Smooth muscle cell (in vitro differentiated cells): Measurements from ENCODE around the gene NPLOC4. TPM values are rescaled to one million over a fixed set of nuclear protein-coding genes. Genes with fewer than 3 reads are reported as not detected.

Source experiments
- DNase-seq: peaks from one replicate; lab custom pipeline; 2025; ENCODE audit not compliant: unreplicated experiment; lab: John Stamatoyannopoulos, UW
- H2AFZ ChIP-seq: fragments of 200-600 bp; sonication (generic); 2 replicates; pipeline ENCODE4 v1.6.0; 2016; ENCODE audit warnings: antibody characterized with exemption, low read depth, mild to moderate bottlenecking
- H3F3A ChIP-seq: fragments of 200-600 bp; sonication (generic); 2 replicates; pipeline ENCODE4 v1.6.0; 2017; ENCODE audit warnings: antibody characterized with exemption, low read depth
- H3K27ac ChIP-seq: fragments of 200-600 bp; sonication (generic); 2 replicates; pipeline ENCODE4 v1.5.1; 2016; ENCODE audit warnings: low read depth, mild to moderate bottlenecking
- H3K27me3 ChIP-seq: fragments of 200-600 bp; sonication (generic); 2 replicates; pipeline ENCODE4 v1.6.1; 2016; ENCODE audit warnings: low read depth, mild to moderate bottlenecking
- H3K36me3 ChIP-seq: fragments of 200-600 bp; sonication (generic); 2 replicates; pipeline ENCODE4 v1.5.1; 2016; ENCODE audit warnings: low read depth
- H3K4me1 ChIP-seq: fragments of 200-600 bp; sonication (generic); 2 replicates; pipeline ENCODE4 v1.5.1; 2016; ENCODE audit warnings: low read depth
- H3K4me2 ChIP-seq: fragments of 200-600 bp; sonication (generic); 2 replicates; pipeline ENCODE4 v1.6.0; 2016; ENCODE audit warnings: mild to moderate bottlenecking
- H3K4me3 ChIP-seq: fragments of 200-600 bp; sonication (generic); 2 replicates; pipeline ENCODE4 v1.5.1; 2016; ENCODE audit warnings: mild to moderate bottlenecking
- H3K79me2 ChIP-seq: fragments of 200-600 bp; sonication (generic); 2 replicates; pipeline ENCODE4 v1.6.0; 2016; ENCODE audit warnings: low read depth, mild to moderate bottlenecking
- H3K9ac ChIP-seq: fragments of 200-600 bp; sonication (generic); 2 replicates; pipeline ENCODE4 v1.6.0; 2016; ENCODE audit warnings: low read depth
- H3K9me3 ChIP-seq: fragments of 200-600 bp; sonication (generic); replicated peaks from 2 replicates; pipeline ENCODE4 v1.5.1; 2016; ENCODE audit warnings: low read depth
- H4K20me1 ChIP-seq: fragments of 200-600 bp; sonication (generic); 2 replicates; pipeline ENCODE4 v1.6.0; 2016; ENCODE audit warnings: low read depth
- CTCF ChIP-seq: fragments of 200-600 bp; sonication (generic); IDR thresholded peaks from 2 replicates; pipeline ENCODE4 v1.5.1; 2017; ENCODE audit warnings: borderline replicate concordance, mild to moderate bottlenecking, antibody characterized with exemption; ENCODE audit not compliant: insufficient read depth, poor library complexity, severe bottlenecking
- WGBS: methylation state at CpG from one replicate; pipeline ENCODE4 v1.1.7; 2016; ENCODE audit warnings: low lambda C conversion rate; 5-methylcytosine and 5-hydroxymethylcytosine counted together
- polyA plus RNA-seq: library from polyadenylated mRNA; unstranded; fragments of >200 nt; fragmentation: Nextera tagmentation; extraction: Ambion mirVana; gene quantifications from 2 replicates; pipeline ENCODE4 v1.2.1, GENCODE V29; 2016
- total RNA-seq: library from RNA; depleted of rRNA; stranded (reverse); fragments of >200 nt; gene quantifications from 2 replicates; pipeline ENCODE4 v1.2.3, GENCODE V29; 2014

NPLOC4 gene
- total and polyA plus RNA-seq, 2 experiments from 2014 or later, result 58.1 to 60.9 TPM

- H3K79me2 ChIP-seq, result peaks cover 82% of the 10 kb centered on the region
- TF ChIP-seq CTCF, result no peak
- H3K27me3 ChIP-seq, result no peaks in the 10 kb centered on the region
- H3K4me3 ChIP-seq, result peak within 1 kb of the TSS; percentile 98
- H3F3A ChIP-seq, result no peaks in the 10 kb centered on the region
- no peaks in the 10 kb centered on the region for H3K36me3 ChIP-seq
- no peaks in the 10 kb centered on the region for H3K9me3 ChIP-seq
- WGBS, result under 1% methylated on average over 90 of the region's 112 CpGs
- H3K4me2 ChIP-seq, result peak within 1 kb of the TSS; percentile 97
- peaks cover 48% of the 10 kb centered on the region for H4K20me1 ChIP-seq
- peak; percentile 91 for DNase-seq
- peak within 1 kb of the TSS; percentile 99 for H3K9ac ChIP-seq
- H3K4me1 ChIP-seq, result peaks cover 18% of the 10 kb centered on the region
- H2AFZ ChIP-seq, result peak within 1 kb of the TSS; percentile 91
- H3K27ac ChIP-seq, result peak within 1 kb of the TSS; percentile 98
These were observed 46.9 kb upstream of the NPLOC4 start, which contains the start of the genes ARL16 and HGS for GRCh38 chr17:81683584-81684441. ARL16 (minus strand) TSS chr17:81683797; CDS start chr17:81683753, 44 bp downstream. HGS (plus strand) TSS chr17:81684011; CDS start chr17:81684067, 56 bp downstream.

GRCh38 chr17:81683208-81683583 lies 46.3 kb upstream of the NPLOC4 start:
- no peak for TF ChIP-seq CTCF
- Histone ChIP-seq H2AFZ (peak overlapping the region; percentile 91), H3K79me2 (peaks cover 76% of the 10 kb centered on the region), H3K9ac (peak overlapping the region; percentile 98), H3K27ac (peak overlapping the region; percentile 98), H3F3A (no peaks in the 10 kb centered on the region), H3K9me3 (no peaks in the 10 kb centered on the region), H3K4me2 (peak overlapping the region; percentile 97), H3K27me3 (no peaks in the 10 kb centered on the region), H3K36me3 (no peaks in the 10 kb centered on the region), H3K4me3 (peak overlapping the region; percentile 98), H4K20me1 (peaks cover 42% of the 10 kb centered on the region), H3K4me1 (peaks cover 18% of the 10 kb centered on the region)
- 2% methylated on average over 36 of the region's 37 CpGs for WGBS
- DNase-seq, result no peak

- Histone ChIP-seq H3F3A (no peaks in the 10 kb centered on the region), H3K9me3 (no peaks in the 10 kb centered on the region), H3K4me3 (peak overlapping the region; percentile 98), H3K27me3 (no peaks in the 10 kb centered on the region), H3K36me3 (no peaks in the 10 kb centered on the region), H4K20me1 (peaks cover 37% of the 10 kb centered on the region), H3K4me1 (peaks cover 18% of the 10 kb centered on the region), H3K79me2 (peaks cover 71% of the 10 kb centered on the region), H3K9ac (peak overlapping the region; percentile 98), H3K27ac (peak overlapping the region; percentile 98), H2AFZ (peak overlapping the region; percentile 91), H3K4me2 (peak overlapping the region; percentile 97)
- no peak for DNase-seq
- WGBS, result 45% methylated on average over 19 of the region's 19 CpGs
- TF ChIP-seq CTCF, result no peak
These were observed 45.8 kb upstream of the NPLOC4 start for GRCh38 chr17:81682565-81683207.
